Hepatocyte (in vitro differentiated cells): ENCODE results near the gene FARP1. TPM values are rescaled to one million over a fixed set of nuclear protein-coding genes. Genes with fewer than 3 reads are reported as not detected.

Experiments
- DNase-seq: peaks from one replicate; pipeline ENCODE4 v3.0.0-alpha.2; 2016; ENCODE audit warnings: low spot score
- H2AFZ ChIP-seq: fragments of 200-600 bp; sonication (generic); 2 replicates; pipeline ENCODE4 v1.6.0; 2016; ENCODE audit warnings: antibody characterized with exemption, mild to moderate bottlenecking
- H3K27ac ChIP-seq: fragments of 200-600 bp; sonication (generic); 2 replicates; pipeline ENCODE4 v1.5.1; 2016; ENCODE audit warnings: mild to moderate bottlenecking
- H3K27me3 ChIP-seq: fragments of 200-600 bp; sonication (generic); 2 replicates; pipeline ENCODE4 v1.6.1; 2016
- H3K36me3 ChIP-seq: fragments of 200-600 bp; sonication (generic); replicated peaks from 2 replicates; pipeline ENCODE4 v1.5.1; 2016; ENCODE audit warnings: low read depth; ENCODE audit not compliant: insufficient read depth
- H3K4me1 ChIP-seq: fragments of 200-600 bp; sonication (generic); 2 replicates; pipeline ENCODE4 v1.5.1; 2016; ENCODE audit warnings: mild to moderate bottlenecking, moderate library complexity; ENCODE audit not compliant: insufficient read depth
- H3K4me2 ChIP-seq: fragments of 200-600 bp; sonication (generic); 2 replicates; pipeline ENCODE4 v1.6.0; 2016
- H3K4me3 ChIP-seq: fragments of 200-600 bp; sonication (generic); 2 replicates; pipeline ENCODE4 v1.5.1; 2016; ENCODE audit warnings: mild to moderate bottlenecking
- H3K79me2 ChIP-seq: fragments of 200-600 bp; sonication (generic); 2 replicates; pipeline ENCODE4 v1.6.0; 2017; ENCODE audit warnings: mild to moderate bottlenecking
- H3K9me2 ChIP-seq: fragments of 200-600 bp; sonication (generic); replicated peaks from 2 replicates; pipeline ENCODE4 v1.6.0; 2017; ENCODE audit warnings: mild to moderate bottlenecking; ENCODE audit not compliant: insufficient read depth
- H3K9me3 ChIP-seq: fragments of 200-600 bp; sonication (generic); 2 replicates; pipeline ENCODE4 v1.5.1; 2016; ENCODE audit warnings: low read depth, mild to moderate bottlenecking
- H4K20me1 ChIP-seq: fragments of 200-600 bp; sonication (generic); 2 replicates; pipeline ENCODE4 v1.6.0; 2016; ENCODE audit warnings: mild to moderate bottlenecking; ENCODE audit not compliant: insufficient read depth, poor library complexity, severe bottlenecking
- CTCF ChIP-seq: fragments of 200-600 bp; sonication (generic); IDR thresholded peaks from 2 replicates; pipeline ENCODE4 v1.5.1; 2016; ENCODE audit warnings: antibody characterized with exemption, mild to moderate bottlenecking; ENCODE audit not compliant: poor library complexity
- EZH2 ChIP-seq: fragments of 200-600 bp; sonication (generic); IDR thresholded peaks from 2 replicates; pipeline ENCODE4 v1.6.1; 2016; ENCODE audit warnings: antibody characterized with exemption, mild to moderate bottlenecking, borderline replicate concordance
- EZH2phosphoT487 ChIP-seq: fragments of 200-600 bp; sonication (generic); IDR thresholded peaks from one replicate; pipeline ENCODE4 v1.6.1; 2018; ENCODE audit warnings: antibody characterized with exemption, mild to moderate bottlenecking, low read depth, moderate library complexity; ENCODE audit not compliant: unreplicated experiment, severe bottlenecking
- WGBS: methylation state at CpG from one replicate; pipeline ENCODE4 v1.1.6; 2016; ENCODE audit warnings: low lambda C conversion rate; ENCODE audit errors: missing lambda C conversion rate; 5-methylcytosine and 5-hydroxymethylcytosine counted together
- polyA plus RNA-seq: library from polyadenylated mRNA; unstranded; fragments of >200 nt; fragmentation: Nextera tagmentation; extraction: Ambion mirVana; gene quantifications from 2 replicates; pipeline ENCODE4 v1.2.1, GENCODE V29; 2016
- total RNA-seq: library from RNA; depleted of rRNA; stranded (reverse); fragments of >200 nt; gene quantifications from 2 replicates; pipeline ENCODE4 v1.2.3, GENCODE V29; 2014

FARP1 gene
- total and polyA plus RNA-seq, 2 experiments from 2014 or later = 35.5 to 68.7 TPM

GRCh38 chr13:98222816-98223215, 79.9 kb downstream of the FARP1 start:
- Histone ChIP-seq H3K9me3 (no peaks in the 10 kb centered on the region), H3K9me2 (no peaks in the 10 kb centered on the region), H3K4me1 (peaks cover 22% of the 10 kb centered on the region), H3K27me3 (no peaks in the 10 kb centered on the region), H3K36me3 (no peaks in the 10 kb centered on the region), H3K27ac (no peak overlapping the region), H3K4me2 (no peak overlapping the region), H4K20me1 (no peaks in the 10 kb centered on the region), H3K79me2 (peaks cover 83% of the 10 kb centered on the region), H2AFZ (no peak overlapping the region), H3K4me3 (no peak overlapping the region)
- WGBS = 92% methylated on average over 7 of the region's 7 CpGs
- TF ChIP-seq CTCF (no peak), EZH2 (no peak), EZH2phosphoT487 (no peak)
- DNase-seq = no peak

- Histone ChIP-seq H3K9me2 (no peaks in the 10 kb centered on the region), H3K27me3 (no peaks in the 10 kb centered on the region), H3K9me3 (no peaks in the 10 kb centered on the region), H3K36me3 (no peaks in the 10 kb centered on the region), H3K4me2 (no peak overlapping the region), H3K79me2 (peaks cover 79% of the 10 kb centered on the region), H3K4me3 (no peak overlapping the region), H2AFZ (no peak overlapping the region), H3K27ac (no peak overlapping the region), H4K20me1 (no peaks in the 10 kb centered on the region), H3K4me1 (peaks cover 22% of the 10 kb centered on the region)
- TF ChIP-seq EZH2phosphoT487 (no peak), CTCF (no peak), EZH2 (no peak)
- no peak for DNase-seq
These were observed 80.8 kb downstream of the FARP1 start for GRCh38 chr13:98223741-98224140.

- DNase-seq = no peak
- Histone ChIP-seq H3K36me3 (no peaks in the 10 kb centered on the region), H3K4me2 (no peak overlapping the region), H3K27ac (no peak overlapping the region), H3K27me3 (no peaks in the 10 kb centered on the region), H3K4me1 (peaks cover 21% of the 10 kb centered on the region), H4K20me1 (no peaks in the 10 kb centered on the region), H3K9me2 (no peaks in the 10 kb centered on the region), H3K4me3 (no peak overlapping the region), H3K9me3 (no peaks in the 10 kb centered on the region), H3K79me2 (peaks cover 73% of the 10 kb centered on the region), H2AFZ (no peak overlapping the region)
- WGBS = 92% methylated on average over 5 of the region's 5 CpGs
- TF ChIP-seq EZH2 (no peak), EZH2phosphoT487 (no peak), CTCF (no peak)
These were observed 81.7 kb downstream of the FARP1 start for GRCh38 chr13:98224557-98224956.
